Hematopoietic multipotent progenitor cell treated with erythropoietin and hydrocortisone succinate and interleukin-3 and kit ligand, for 8 days (in vitro differentiated cells): ENCODE measurements around the gene RIBC2.
"Not testable (repeated sequence)": the region's sequence is repeated elsewhere in the genome, so short reads cannot be mapped to it uniquely, and the experiment has no call there.

Source experiments
- DNase-seq: peaks from one replicate; pipeline ENCODE4 v3.0.0-alpha.2; 2015

Gene RIBC2

DNA sequence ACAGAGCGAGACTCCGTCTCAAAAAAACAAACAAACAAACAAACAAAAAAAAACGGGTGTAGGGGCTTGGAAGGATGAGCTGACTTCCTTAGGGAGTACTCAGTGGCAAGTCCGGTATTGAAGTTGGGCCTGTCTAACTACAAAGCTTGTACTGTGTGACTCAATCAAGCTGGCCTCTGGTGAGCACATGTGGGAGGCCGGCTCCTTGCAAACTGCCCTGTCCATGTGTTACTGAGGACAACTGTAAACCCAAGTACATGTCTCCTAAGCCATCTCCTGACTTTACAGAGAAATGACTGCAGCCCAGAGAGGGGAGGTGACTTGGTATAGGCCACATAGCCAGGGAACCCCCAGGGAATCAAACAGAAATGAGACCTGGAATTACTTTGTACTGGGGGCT, 11.6 kb downstream of the RIBC2 start:
- no peak for DNase-seq

DNA sequence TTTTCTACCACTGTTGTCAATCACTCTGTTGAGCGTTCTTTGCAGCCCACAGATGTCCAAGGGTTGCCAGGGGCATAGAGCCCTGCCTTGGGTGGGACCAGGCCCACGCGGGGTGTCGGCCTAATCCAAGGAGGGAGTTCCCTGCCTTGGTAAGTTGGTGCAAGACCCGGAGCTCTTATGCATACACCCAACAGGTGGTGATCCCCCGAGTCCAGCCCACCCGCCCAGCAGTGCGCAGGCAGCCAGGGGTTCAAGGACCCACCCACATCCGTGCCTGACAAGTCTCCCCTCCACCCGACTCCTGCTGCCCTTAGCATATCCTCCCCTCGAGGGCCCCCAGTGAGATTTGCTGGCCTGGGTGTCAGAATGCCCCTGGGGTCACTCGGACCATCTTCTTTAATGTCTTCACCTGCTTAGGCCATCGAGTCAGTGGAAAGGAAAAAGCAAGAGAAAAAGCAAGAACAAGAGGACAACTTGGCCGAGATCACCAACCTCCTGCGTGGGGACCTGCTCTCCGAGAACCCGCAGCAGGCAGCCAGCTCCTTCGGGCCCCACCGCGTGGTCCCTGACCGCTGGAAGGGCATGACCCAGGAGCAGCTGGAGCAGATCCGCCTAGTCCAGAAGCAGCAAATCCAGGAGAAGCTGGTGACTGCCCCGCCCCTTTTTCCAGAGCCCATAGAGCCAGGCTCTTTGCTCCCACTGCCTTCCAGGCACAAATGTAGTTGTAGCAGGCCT, 12.2 kb downstream of the RIBC2 start:
- no peak for DNase-seq

DNA sequence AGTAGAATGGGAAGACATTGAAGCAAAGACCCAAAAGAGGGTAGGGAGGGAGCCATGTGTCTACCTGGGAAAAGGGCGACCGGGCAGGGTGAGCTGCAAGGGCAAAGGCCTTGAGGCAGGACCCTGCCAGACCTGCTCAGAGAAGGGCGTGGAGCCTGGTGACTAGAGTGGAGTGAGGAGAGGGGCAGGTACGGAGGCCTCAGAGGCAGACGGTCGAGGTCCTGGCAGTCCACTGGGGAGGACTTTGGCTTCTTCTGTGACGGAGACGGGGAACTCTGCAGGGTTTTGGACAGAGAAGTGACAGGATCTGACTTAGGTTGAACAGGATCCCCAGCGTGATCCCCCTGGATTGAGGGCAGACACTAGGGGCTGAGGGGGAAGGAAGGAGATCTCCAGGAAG, 12.9 kb downstream of the RIBC2 start:
- no peak for DNase-seq

DNA sequence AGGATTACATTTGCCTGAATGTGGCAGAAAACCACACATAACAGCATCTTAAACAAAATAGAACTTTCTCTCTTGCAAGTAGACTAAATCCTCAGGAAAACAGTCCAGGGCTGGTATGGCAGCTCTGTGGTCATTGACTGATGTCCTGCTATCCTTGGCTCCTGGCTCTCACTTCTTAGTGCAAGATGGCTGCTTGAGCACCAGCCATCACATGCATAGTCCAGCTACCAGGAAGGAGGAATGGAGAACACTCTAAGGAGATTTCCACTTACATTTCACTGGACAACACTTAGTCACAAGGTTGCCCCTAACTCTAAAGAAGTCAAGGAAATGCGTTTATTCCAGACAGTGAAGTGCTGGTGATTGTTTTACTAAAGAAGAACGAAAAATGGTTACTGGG, 13.6 kb downstream of the RIBC2 start:
- DNase-seq: no peak

DNA sequence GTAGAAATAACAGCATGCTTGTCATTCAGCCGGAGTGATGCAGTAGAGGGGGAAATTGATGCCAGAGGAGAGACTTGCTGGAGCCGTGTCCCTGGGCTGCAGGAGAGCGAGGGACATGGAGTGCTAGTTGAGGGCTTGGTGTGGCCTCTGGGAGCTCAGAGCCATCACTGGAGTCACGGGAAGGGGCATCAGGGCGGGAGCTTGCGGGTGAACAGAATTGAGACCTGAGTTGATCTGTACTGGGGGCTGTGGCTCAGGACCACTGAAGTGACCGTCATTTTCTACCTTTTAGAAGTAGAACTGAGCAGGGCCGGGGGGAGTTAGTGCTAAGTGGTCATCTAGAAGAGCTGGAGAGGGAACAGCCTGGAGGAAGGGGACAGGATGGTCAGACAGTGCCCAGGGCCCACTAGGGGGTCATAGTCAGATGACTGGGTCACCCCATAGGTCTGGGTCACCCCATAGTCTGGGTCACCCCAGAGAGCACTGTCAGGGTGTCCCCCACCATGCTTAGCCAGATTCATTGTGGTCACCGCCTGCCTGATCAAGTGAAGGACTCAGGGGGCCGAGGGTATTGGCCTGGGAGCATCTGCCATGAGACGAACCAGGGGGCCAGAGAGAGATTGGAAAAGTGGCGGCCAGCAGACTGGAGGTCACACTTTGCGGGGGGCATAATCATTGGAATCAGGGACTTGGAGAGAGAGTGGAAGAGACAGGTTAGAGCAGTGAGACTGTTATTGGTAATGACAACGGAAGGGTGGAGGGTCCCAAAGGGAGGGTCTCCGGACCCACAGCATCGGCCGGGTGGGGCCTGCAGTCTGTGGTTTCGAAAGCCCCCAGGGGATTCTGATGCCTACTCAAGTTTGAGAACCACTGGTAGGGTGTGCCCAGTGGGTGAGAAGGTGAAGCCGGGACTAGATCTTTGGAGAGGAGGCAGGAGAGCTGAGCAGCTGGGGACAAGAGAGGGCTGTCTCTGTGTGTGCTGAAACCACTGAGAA, 15.2 kb downstream of the RIBC2 start:
- DNase-seq: no peak

DNA sequence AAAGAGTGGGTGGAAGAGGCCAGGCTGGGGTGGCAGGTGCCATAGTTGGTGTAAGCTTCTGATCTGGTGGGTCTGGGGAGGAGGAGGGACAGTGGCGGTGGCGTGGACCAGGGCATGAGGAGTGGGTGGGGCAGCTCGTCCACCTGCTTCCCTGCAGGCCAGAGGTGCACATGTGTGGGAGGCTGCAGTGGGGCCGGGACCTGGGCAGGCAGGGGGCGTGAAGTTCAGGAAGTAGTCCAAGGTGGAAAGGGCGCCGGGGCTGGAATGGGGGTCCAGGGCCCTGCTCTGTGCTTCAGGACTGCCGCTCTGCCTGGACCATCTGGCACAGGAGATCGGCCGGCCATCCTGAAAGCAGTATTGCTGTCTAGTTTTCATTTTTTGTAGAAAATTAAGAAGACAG, 15.9 kb downstream of the RIBC2 start:
- DNase-seq: no peak

DNA sequence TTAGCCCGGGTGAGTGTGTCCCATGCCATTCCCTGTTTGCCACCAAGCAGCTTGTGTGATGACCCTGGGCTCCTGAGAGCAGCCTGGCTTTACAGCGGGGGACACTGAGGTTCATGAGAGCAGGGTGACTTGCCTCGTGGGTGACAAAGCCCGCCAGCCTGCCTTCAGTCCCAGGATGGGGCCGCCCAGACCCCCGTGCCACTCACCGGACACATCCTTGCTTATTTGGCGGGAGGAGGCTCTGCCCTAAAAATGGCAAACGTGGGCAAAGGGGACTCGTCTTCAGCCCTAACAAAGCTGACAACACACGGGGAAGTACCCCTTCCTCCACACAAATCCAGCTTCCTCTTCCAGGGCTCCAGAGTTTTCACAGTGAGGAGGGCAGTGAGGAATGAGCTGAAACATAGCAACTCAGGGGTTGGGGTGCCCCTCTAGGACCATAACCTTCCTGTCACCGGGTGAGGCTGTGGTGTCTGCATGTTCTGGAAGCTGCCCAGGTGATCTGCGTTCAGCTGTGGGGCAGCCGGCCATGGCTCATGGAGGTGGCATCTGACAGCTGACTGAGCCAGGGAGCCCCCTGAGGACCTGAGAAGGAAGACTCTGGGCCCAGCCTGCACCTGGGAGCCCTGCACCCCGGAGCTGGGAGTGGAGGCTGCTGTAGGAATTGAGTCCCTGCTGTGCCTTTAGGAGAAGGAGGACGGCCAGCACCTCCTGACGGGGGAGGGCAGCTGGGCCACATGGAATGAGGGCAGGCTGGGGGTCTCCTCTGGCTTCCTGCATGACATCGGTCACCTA, 16.7 kb downstream of the RIBC2 start:
- DNase-seq: no peak

DNA sequence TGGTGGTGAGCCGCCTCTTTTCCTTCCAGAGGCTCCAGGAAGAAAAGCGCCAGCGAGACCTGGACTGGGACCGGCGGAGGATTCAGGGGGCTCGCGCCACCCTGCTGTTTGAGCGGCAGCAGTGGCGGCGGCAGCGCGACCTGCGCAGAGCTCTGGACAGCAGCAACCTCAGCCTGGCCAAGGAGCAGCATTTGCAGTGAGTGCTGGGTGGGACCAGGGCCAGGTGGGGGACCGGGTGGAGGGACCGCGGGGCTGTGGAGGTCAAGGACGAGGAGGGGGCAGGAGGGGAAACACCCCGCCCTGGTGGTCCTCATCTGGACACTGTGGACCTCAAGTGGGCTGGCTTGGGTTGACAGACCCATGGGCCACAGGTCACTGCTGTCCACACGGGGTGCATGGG, 17.4 kb downstream of the RIBC2 start:
- no peak for DNase-seq

DNA sequence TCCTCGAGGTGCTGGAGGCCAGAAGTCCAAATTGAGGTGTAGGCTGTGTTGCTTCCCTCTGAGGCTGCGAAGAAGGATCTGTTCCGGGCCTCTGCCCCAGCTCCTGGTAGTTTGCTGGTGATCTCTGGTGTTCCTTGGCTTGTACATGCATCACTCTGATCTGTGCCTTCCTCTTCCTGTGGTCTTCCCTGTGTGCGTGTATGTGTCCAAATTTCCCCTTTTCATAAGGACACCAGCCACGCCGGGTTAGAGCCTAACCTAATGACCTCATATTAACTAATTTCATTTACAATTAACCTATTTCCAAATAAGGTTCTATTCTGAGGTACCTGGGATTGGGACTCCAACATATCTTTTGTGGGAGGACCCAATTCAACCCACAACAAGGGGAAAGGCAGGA, 21.5 kb downstream of the RIBC2 start:
- DNase-seq: no peak

DNA sequence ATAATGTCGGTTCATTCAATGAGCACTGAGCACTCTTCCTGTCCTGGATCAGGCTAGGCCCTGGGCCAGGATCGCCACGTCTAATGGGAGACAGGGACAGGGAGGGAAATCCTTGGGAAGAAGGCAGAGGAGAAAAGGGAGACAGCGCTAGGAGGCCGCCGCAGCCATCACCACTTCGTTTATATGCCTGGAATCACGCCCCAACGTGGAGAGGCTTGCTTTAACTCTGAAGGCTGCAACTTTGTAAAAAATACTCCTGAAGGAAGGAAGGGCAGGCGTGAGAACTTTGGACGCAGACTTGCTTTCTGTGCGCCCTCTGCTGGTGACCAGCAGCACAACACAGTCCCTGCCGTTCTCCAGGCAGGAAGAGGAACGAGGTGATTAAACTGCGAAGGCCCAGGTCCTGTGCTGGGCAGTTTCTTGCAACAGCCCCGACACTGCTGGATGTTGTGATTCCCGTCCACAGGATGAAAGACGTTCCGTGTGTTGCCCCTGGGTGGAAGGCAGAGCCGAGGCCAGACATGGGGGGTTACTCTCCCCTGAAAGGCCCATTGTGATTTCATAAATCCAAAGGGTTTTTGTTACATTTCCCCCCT, 22.1 kb downstream of the RIBC2 start:
- peak; percentile 81 for DNase-seq

DNA sequence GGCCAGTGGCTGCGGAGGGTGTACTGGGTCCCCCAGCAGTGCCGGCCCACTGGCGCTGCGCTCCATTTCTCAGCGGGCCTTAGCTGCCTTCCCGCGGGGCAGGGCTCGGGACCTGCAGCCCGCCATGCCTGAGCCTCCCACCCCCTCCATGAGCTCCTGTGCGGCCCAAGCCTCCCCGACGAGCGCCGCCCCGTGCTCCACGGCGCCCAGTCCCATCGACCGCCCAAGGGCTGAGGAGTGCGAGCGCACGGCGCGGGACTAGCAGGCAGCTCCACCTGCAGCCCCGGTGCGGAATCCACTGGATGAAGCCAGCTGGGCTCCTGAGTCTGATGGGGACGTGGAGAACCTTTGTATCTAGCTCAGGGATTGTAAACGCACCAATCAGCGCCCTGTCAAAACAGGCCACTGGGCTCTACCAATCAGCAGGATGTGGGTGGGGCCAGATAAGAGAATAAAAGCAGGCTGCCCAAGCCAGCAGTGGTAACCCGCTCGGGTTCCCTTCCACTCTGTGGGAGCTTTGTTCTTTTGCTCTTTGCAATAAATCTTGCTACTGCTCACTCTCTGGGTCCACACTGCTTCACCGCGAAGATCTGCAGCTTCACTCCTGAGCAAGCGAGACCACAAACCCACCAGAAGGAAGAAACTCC, 23.5 kb downstream of the RIBC2 start:
- DNase-seq: not testable (repeated sequence)

DNA sequence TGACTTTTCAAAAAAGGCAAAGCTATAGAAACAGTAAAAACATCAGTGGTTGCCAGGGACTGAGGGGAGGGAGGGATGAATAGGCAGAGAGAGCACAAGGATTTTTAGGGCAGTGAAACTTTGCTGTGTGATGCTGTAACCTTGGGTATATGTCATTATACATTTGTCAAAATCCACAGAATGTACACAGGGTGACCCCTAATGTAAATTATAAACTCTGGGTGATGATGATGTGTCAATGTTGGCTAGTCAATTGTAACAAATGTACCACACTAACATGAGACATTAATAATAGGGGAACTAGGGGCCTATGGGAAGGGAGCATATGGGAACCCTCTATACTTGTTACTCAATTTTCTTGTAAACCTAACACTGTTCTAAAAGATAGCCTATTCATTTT, 24.8 kb downstream of the RIBC2 start:
- no peak for DNase-seq

DNA sequence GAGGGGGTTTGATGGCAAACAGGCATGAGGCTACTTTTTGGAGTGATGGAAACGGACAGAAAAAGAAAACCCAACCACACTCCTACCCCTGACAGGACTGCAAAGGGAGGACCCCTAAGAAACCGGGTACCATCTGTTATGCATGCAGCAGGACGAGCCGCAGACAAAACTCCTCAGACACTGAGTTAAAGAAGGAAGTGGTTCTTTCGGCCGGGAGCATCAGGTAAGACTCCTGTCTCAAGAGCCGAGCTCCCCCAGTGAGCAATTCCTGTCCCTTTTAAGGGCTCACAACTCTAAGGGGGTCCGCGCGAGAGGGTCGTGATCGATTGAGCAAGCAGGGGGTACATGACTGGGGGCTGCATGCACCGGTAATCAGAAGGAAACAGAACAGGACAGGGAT, 27.2 kb downstream of the RIBC2 start:
- DNase-seq: not testable (repeated sequence)

DNA sequence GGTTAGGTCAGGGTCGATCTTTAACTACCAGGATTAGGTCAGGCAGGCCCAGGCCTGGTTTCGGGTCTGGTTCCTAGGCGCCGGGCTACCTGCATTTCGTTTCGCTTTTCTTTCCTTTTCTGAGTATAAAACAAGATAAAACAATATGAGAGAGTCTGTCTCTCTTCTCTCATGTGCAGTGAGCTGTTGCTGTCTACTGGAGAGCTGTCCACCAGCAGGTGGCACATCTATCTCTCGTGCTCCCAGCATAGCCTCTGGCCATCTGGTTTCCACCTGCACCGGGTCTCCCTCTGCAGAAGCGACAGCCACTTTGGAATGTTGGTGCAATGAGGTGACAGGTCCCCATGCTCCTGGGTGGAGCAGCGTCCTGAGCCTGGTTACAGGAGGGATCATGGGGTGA, 27.6 kb downstream of the RIBC2 start:
- DNase-seq: peak; percentile 54

DNA sequence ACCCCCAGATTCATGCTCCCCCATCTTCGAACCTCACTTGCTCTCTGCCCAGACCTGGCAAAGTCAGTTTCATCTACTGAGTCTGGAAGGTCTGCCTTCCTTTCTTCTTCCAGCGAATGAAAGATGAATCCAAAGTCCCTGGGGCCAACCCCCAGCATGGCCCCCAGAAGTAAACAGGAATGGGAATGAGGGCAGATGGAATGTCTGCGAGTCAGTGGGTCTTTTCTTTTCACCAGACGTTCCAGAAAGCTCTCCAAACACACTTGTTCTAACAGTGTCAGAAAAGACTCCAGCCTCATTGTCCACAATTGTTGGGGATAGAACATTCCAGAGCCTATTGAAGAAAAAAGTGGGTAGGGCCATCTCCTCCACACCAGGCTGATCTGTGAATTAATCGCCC, 28.6 kb downstream of the RIBC2 start:
- no peak for DNase-seq

DNA sequence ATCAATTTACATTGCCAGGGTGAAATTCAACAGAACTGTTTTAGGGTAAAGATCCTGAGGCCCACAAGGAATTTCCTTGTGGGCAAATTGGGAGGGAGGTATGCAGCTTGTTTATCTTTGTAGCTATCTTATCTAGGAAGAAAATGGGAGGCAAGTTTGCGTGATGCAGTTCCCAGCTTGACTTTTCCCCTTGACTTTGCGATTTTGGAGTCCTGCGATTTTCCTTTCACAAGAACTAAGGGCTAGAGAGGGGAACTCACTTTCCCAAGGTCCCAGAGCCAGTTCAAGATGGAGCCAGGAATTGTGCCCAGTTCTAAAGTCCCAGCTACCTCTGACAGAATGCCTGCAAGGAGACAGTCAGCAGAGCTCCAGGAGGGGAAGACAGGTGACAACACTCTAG, 30.7 kb downstream of the RIBC2 start:
- DNase-seq: no peak

DNA sequence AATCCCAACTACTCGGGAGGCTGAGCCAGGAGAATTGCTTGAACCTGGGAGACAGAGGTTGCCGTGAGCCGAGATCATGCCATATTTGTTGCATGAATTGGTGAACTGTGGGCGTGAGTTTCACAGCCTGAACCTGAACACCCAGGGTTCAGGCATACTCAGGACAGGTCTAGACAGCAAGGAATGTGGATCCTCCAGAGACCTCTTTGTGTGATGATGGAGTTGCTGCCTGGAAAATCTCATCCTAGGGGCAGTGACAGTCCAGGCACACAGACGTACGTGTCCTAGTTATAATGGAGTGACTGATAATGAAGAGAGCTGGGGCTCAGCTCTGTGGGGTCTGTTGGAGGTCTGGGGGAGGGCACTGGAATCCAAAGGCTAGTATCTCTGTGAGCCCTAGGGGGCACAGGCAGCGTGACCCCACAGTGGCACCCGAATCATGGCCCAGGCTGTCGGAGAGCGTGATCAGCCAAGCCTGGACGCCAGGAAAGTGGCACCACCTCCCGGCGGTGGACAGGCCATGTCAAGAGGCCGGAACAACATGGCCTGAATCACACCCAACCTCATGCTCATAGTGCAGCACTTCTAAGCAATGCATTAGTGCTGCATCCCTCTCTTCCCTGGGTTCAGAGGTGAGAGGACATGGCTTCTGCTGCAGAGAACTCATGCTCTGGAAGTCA, 31.7 kb downstream of the RIBC2 start:
- DNase-seq: no peak

DNA sequence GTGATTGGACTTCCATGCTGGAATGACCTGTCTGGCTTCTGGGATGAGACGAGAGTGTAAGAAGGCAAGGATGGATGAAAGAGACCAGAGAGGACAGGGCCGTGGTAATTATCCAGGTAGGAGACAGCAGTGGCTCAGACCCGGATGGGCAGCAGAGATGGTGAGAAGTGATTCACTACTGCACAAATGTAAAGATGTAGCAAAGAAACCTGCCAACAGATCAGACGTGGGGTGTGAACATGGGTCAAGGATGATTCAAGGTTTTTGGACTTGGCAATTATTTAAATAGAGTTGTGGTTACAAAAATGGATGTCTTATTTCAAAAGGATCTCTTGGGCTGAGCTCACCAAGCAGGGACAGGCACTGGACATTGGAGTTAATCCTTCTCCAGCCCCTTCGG, 32.7 kb downstream of the RIBC2 start:
- no peak for DNase-seq

DNA sequence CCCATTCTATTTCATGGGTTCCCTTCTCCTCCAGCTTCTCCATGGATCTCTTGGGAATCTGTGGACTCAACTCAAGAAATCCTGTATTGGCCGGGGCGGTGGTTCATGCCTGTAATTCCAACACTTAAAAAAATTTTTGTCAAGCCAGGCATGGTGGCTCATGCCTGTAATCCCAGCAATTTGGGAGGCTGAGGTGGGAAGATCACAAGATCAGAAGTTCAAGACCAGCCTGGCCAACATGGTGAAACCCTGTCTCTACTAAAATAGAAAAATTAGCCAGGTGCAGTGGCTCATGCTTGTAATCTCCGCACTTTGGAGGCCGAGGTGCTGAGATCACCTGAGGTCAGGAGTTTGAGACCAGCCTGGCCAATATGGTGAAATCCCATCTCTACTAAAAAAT, 34.1 kb downstream of the RIBC2 start:
- DNase-seq: not testable (repeated sequence)

DNA sequence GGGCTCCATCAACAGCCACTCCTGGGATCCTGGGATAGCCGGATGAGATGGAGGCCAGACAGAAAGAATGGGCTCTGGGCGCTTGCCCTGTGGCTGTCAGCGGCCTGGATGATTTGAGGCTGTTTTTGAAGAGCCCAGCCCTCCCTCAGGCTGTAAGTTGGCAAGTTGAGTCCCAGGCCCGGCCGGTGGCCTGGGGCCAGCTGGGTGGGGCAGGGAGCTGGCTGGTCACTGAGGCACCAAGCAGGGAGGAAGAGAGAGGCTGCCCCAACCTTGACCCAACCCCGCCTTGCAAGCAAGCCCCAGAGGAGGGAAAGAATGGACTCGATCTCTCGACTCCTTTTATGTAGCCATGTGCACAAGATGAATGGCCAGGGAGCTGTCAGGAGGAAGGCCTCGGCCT, 34.9 kb downstream of the RIBC2 start:
- no peak for DNase-seq

DNA sequence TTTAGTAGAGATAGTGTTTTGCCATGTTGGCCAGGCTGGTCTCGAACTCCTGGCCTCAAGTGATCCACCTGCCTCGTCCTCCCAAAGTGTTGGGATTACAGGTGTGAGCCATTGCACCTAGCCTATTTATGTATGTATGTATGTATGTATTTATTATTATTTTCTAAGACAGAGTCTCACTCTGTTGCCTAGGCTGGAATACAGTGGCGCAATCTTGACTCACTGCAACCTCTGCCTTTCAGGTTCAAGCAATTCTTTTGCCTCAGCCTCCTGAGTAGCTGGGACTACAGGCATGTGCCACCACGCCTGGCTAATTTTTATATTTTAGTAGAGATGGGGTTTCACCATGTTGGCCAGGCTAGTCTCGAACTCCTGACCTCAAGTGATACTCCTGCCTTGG, 35.9 kb downstream of the RIBC2 start:
- DNase-seq: not testable (repeated sequence)
